HG03108 (cell line): ENCODE measurements around the gene ANKH.
"Not testable (repeated sequence)": the region's sequence is repeated elsewhere in the genome, so short reads cannot be mapped to it uniquely, and the experiment has no call there.

Source experiments
- ATAC-seq: cut with Tn5 transposase; IDR thresholded peaks from one replicate; pipeline ENCODE4 v1.9.1; 2021; ENCODE audit warnings: moderate library complexity; ENCODE audit not compliant: unreplicated experiment

ANKH gene

GRCh38 chr5:14797385-14797784 is 74.2 kb downstream of the ANKH start:
- not testable (repeated sequence) for ATAC-seq

GRCh38 chr5:14794583-14795230 is 76.9 kb downstream of the ANKH start:
- ATAC-seq = no peak

GRCh38 chr5:14793851-14794250 is 77.7 kb downstream of the ANKH start:
- no peak for ATAC-seq

GRCh38 chr5:14790911-14791310 is 80.7 kb downstream of the ANKH start:
- ATAC-seq = no peak

GRCh38 chr5:14790220-14790619 is 81.4 kb downstream of the ANKH start:
- ATAC-seq = no peak

- ATAC-seq = no peak
Observed at GRCh38 chr5:14787801-14788579, 83.6 kb downstream of the ANKH start.

GRCh38 chr5:14783691-14784090 is 87.9 kb downstream of the ANKH start:
- no peak for ATAC-seq

GRCh38 chr5:14782591-14782990 is 89.0 kb downstream of the ANKH start:
- ATAC-seq = no peak

- no peak for ATAC-seq
Observed at GRCh38 chr5:14781106-14781505, 90.5 kb downstream of the ANKH start.

GRCh38 chr5:14779975-14780374 is 91.6 kb downstream of the ANKH start:
- no peak for ATAC-seq

GRCh38 chr5:14778792-14779070 is 92.8 kb downstream of the ANKH start:
- no peak for ATAC-seq

GRCh38 chr5:14777932-14778791 is 93.4 kb downstream of the ANKH start:
- no peak for ATAC-seq

- ATAC-seq = no peak
Observed at GRCh38 chr5:14777187-14777586, 94.4 kb downstream of the ANKH start.

- ATAC-seq = no peak
Observed at GRCh38 chr5:14776602-14777001, 95.0 kb downstream of the ANKH start.

GRCh38 chr5:14775857-14776256 is 95.7 kb downstream of the ANKH start:
- no peak for ATAC-seq

GRCh38 chr5:14773588-14773987 is 98.0 kb downstream of the ANKH start:
- no peak for ATAC-seq

- no peak for ATAC-seq
Observed at GRCh38 chr5:14771972-14772371, 99.6 kb downstream of the ANKH start.

GRCh38 chr5:14771189-14771588 is 100.4 kb downstream of the ANKH start:
- no peak for ATAC-seq

- ATAC-seq = no peak
Observed at GRCh38 chr5:14768508-14769365, 102.8 kb downstream of the ANKH start.

GRCh38 chr5:14767735-14768507 is 103.7 kb downstream of the ANKH start:
- no peak for ATAC-seq
